ENCODE measurements around the gene LRR1.

GRCh38 chr14:49551569-49551968, 47.2 kb upstream of the LRR1 start:
- TF ChIP-seq POLR2AphosphoS5 (IDR thresholded peaks at IDR 0.05; ENCODE audit: insufficient read depth in 1 of 2, low read depth in 1 of 2) (no peak), POLR2A (IDR thresholded peaks at IDR 0.05) (no peak)
- TF ChIP-seq, protein P1, sequence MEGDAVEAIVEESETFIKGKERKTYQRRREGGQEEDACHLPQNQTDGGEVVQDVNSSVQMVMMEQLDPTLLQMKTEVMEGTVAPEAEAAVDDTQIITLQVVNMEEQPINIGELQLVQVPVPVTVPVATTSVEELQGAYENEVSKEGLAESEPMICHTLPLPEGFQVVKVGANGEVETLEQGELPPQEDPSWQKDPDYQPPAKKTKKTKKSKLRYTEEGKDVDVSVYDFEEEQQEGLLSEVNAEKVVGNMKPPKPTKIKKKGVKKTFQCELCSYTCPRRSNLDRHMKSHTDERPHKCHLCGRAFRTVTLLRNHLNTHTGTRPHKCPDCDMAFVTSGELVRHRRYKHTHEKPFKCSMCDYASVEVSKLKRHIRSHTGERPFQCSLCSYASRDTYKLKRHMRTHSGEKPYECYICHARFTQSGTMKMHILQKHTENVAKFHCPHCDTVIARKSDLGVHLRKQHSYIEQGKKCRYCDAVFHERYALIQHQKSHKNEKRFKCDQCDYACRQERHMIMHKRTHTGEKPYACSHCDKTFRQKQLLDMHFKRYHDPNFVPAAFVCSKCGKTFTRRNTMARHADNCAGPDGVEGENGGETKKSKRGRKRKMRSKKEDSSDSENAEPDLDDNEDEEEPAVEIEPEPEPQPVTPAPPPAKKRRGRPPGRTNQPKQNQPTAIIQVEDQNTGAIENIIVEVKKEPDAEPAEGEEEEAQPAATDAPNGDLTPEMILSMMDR (IDR thresholded peaks at IDR 0.05): no peak

Data from vagina (tissue), 2 donors.